CD14-positive monocyte (primary cell): Measurements from ENCODE around the gene ANKLE2. TPM values are rescaled to one million over a fixed set of nuclear protein-coding genes. Genes with fewer than 3 reads are reported as not detected.
A peak's percentile ranks its signal among the peaks of the same experiment; 100 is the strongest.
"Not testable (repeated sequence)": the region's sequence is repeated elsewhere in the genome, so short reads cannot be mapped to it uniquely, and the experiment has no call there.

Source experiments
- DNase-seq, 3 donors: peaks; one replicate each; pipeline ENCODE4 v3.0.0-alpha.2; 2011 to 2022
- H2AFZ ChIP-seq: 2 replicates; pipeline ENCODE4 v1.6.0; 2012; ENCODE audit warnings: mild to moderate bottlenecking, low read depth, low read length, inconsistent platforms; ENCODE audit not compliant: insufficient read depth, poor library complexity, severe bottlenecking
- H3K27ac ChIP-seq, 2 donors: 1 replicate in 1 of 2; 2 replicates in 1 of 2; pipeline ENCODE4 v1.5.1; 2012 to 2013; ENCODE audit warnings: low read length in 2 of 2, control low read depth in 1 of 2, inconsistent platforms in 1 of 2, low read depth in 1 of 2, mild to moderate bottlenecking in 1 of 2
- H3K27me3 ChIP-seq, 2 donors: one replicate each; pipeline versions ENCODE4 v1.6.0 to v1.6.1; 2011 to 2013; ENCODE audit warnings: low read length in 2 of 2; ENCODE audit not compliant: control insufficient read depth in 2 of 2, insufficient read depth in 2 of 2
- H3K36me3 ChIP-seq, 2 donors: replicated peaks in 1 of 2; 1 replicate in 1 of 2; 2 replicates in 1 of 2; pipeline versions ENCODE4 v1.5.1 to v1.6.1; 2012 to 2013; ENCODE audit warnings: low read length in 2 of 2, control low read depth in 1 of 2, inconsistent platforms in 1 of 2, mild to moderate bottlenecking in 1 of 2; ENCODE audit not compliant: insufficient read depth in 2 of 2, control insufficient read depth in 1 of 2
- H3K4me1 ChIP-seq, 2 donors: 1 replicate in 1 of 2; 2 replicates in 1 of 2; pipeline versions ENCODE4 v1.5.1 to v1.6.1; 2012 to 2013; ENCODE audit warnings: low read length in 2 of 2, control low read depth in 1 of 2, inconsistent platforms in 1 of 2, mild to moderate bottlenecking in 1 of 2, moderate library complexity in 1 of 2; ENCODE audit not compliant: insufficient read depth in 2 of 2, control insufficient read depth in 1 of 2
- H3K4me2 ChIP-seq: replicated peaks from 2 replicates; pipeline ENCODE3; 2012; ENCODE audit warnings: low read length, moderate library complexity, mild to moderate bottlenecking; ENCODE audit not compliant: poor library complexity, severe bottlenecking; ENCODE audit errors: extremely low read depth
- H3K4me3 ChIP-seq, 3 experiments: fragments of 200-600 bp in 1 of 3; sonication (generic) in 1 of 3; replicated peaks in 1 of 3; 1 replicate in 2 of 3; 2 replicates in 1 of 3; pipeline ENCODE4 v1.5.1; 2011 to 2013; ENCODE audit warnings: low read length in 3 of 3, mild to moderate bottlenecking in 3 of 3, control low read depth in 2 of 3, low read depth in 2 of 3, inconsistent platforms in 1 of 3, moderate library complexity in 1 of 3
- H3K79me2 ChIP-seq: 2 replicates; pipeline ENCODE4 v1.6.0; 2012; ENCODE audit warnings: mild to moderate bottlenecking, control low read depth, inconsistent platforms, low read length, moderate library complexity; ENCODE audit not compliant: insufficient read depth
- H3K9ac ChIP-seq: 2 replicates; pipeline ENCODE4 v1.6.0; 2017; ENCODE audit warnings: low read length, mild to moderate bottlenecking; ENCODE audit not compliant: insufficient read depth, poor library complexity, severe bottlenecking
- H3K9me3 ChIP-seq, 2 donors: replicated peaks in 1 of 2; 1 replicate in 1 of 2; 2 replicates in 1 of 2; pipeline versions ENCODE4 v1.5.1 to v1.6.1; 2012 to 2013; ENCODE audit warnings: low read length in 2 of 2, control low read depth in 1 of 2; ENCODE audit not compliant: control insufficient read depth in 1 of 2, insufficient read depth in 1 of 2
- H4K20me1 ChIP-seq: 2 replicates; pipeline ENCODE4 v1.6.0; 2012; ENCODE audit warnings: mild to moderate bottlenecking, low read length, control low read depth, moderate library complexity; ENCODE audit not compliant: insufficient read depth
- H3K27ac Mint-ChIP-seq, 7 donors: one replicate each; pipeline ENCODE4 v1.8.0; 2020; ENCODE audit warnings: mild to moderate bottlenecking in 7 of 7, mixed read lengths in 7 of 7, moderate library complexity in 6 of 7, inconsistent platforms in 2 of 7
- H3K27me3 Mint-ChIP-seq, 3 donors: one replicate each; pipeline ENCODE4 v1.8.0; 2021 to 2022; ENCODE audit warnings: low read depth in 3 of 3, mild to moderate bottlenecking in 3 of 3, mixed read lengths in 3 of 3, moderate library complexity in 3 of 3, inconsistent platforms in 1 of 3
- H3K36me3 Mint-ChIP-seq, 2 donors: one replicate each; pipeline ENCODE4 v1.8.0; 2020; ENCODE audit warnings: mixed read lengths in 2 of 2, inconsistent platforms in 1 of 2, mild to moderate bottlenecking in 1 of 2
- H3K4me1 Mint-ChIP-seq: one replicate; pipeline ENCODE4 v1.8.0; 2020; ENCODE audit warnings: mild to moderate bottlenecking, mixed read lengths
- H3K4me3 Mint-ChIP-seq, 2 donors: one replicate each; pipeline ENCODE4 v1.8.0; 2020; ENCODE audit warnings: mild to moderate bottlenecking in 2 of 2, mixed read lengths in 2 of 2, moderate library complexity in 1 of 2
- H3K9me3 Mint-ChIP-seq, 7 donors: one replicate each; pipeline ENCODE4 v1.8.0; 2020 to 2022; ENCODE audit warnings: mixed read lengths in 7 of 7, mild to moderate bottlenecking in 6 of 7, moderate library complexity in 6 of 7, inconsistent platforms in 2 of 7
- WGBS: methylation state at CpG from one replicate; pipeline ENCODE4 v1.1.5; 2013; ENCODE audit warnings: missing lambda C conversion rate; ENCODE audit not compliant: insufficient coverage; 5-methylcytosine and 5-hydroxymethylcytosine counted together
- intact Hi-C, 2 donors: fragments of 100-400 bp; cut with micrococcal nuclease; formaldehyde crosslinking; loops; one replicate each; pipeline versions ENCODE4 v1.15.0 to v1.15.1; 2023
- polyA plus RNA-seq, 3 donors: library from polyadenylated mRNA; depleted of rRNA in 1 of 3; unstranded in 2 of 3; stranded (reverse) in 1 of 3; fragments of 300-500 nt in 2 of 3; fragments of >200 nt in 1 of 3; fragmentation: Illumina TruSeq in 2 of 3; gene quantifications; 1 replicate in 2 of 3; 2 replicates in 1 of 3; pipeline ENCODE4 v1.2.3, GENCODE V29; 2012 to 2021
- TF ChIP-seq, protein P1 (sequence below): fragments of 200-600 bp; IDR thresholded peaks from one replicate; pipeline ENCODE4 v1.8.0; 2022; ENCODE audit warnings: antibody characterized with exemption, mild to moderate bottlenecking

ANKLE2 gene
- polyA plus RNA-seq, 3 donors = 10.1 to 88.4 (median 15.0) TPM

DNA sequence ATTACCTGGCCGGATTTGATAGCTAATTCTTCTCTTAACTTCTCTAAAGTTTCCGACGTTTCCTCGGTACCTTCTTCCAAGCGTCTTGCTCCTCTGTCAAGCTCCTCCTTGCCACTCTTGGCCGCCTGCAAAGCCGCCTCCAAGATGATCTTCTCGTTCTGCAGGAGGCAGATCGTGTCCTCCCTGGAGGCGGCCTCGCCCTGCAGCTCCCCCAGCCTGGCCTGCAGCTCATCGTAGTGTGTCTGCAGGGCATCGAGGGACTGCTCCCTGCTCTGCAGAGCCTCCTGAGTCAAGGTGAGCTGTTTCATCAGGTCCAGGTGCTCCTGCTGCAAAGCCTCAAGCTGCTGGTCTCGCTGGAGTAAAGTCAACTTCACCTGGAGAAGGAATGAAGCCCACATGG, 34.2 kb upstream of the ANKLE2 start:
- Histone ChIP-seq H3K27ac (no peak overlapping the region), H3K4me1 (no peaks in the 10 kb centered on the region), H3K4me2 (no peak overlapping the region), H3K79me2 (no peaks in the 10 kb centered on the region), H3K4me3 (no peak overlapping the region), H3K36me3 (peaks cover 73 to 92% of the 10 kb centered on the region in 2 donors), H3K27me3 (no peaks in the 10 kb centered on the region), H4K20me1 (no peaks in the 10 kb centered on the region), H3K9me3 (no peaks in the 10 kb centered on the region), H3K9ac (no peak overlapping the region), H2AFZ (no peak overlapping the region)
- Mint-ChIP-seq H3K9me3 (no peaks in the 10 kb centered on the region), H3K4me3 (no peak overlapping the region), H3K36me3 (peaks cover 67 to 88% of the 10 kb centered on the region in 2 donors), H3K4me1 (no peaks in the 10 kb centered on the region), H3K27ac (no peak overlapping the region), H3K27me3 (no peaks in the 10 kb centered on the region)
- DNase-seq = no peak
- WGBS = 97% methylated on average over 14 of the region's 14 CpGs
- TF ChIP-seq, protein P1, sequence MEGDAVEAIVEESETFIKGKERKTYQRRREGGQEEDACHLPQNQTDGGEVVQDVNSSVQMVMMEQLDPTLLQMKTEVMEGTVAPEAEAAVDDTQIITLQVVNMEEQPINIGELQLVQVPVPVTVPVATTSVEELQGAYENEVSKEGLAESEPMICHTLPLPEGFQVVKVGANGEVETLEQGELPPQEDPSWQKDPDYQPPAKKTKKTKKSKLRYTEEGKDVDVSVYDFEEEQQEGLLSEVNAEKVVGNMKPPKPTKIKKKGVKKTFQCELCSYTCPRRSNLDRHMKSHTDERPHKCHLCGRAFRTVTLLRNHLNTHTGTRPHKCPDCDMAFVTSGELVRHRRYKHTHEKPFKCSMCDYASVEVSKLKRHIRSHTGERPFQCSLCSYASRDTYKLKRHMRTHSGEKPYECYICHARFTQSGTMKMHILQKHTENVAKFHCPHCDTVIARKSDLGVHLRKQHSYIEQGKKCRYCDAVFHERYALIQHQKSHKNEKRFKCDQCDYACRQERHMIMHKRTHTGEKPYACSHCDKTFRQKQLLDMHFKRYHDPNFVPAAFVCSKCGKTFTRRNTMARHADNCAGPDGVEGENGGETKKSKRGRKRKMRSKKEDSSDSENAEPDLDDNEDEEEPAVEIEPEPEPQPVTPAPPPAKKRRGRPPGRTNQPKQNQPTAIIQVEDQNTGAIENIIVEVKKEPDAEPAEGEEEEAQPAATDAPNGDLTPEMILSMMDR = no peak
- intact Hi-C loops = no loop called here

DNA sequence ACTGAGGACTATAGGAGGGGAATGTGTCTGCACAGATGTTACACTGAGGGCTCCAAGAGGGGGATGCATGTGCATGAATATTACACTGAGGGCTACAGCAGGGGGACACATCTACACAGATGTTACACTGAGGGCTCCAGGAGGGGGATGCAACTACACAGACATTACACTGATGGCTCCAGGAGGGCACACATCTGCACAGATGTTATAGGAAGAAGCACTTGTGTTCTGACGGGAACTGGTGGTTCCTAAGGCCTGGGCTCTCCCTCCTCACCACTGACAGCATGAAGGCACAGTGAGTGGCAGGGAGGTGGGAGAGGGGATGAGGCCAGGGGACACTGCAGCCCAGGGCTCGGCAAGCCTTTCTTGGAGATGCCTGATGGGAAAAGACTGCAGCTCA, 30.3 kb upstream of the ANKLE2 start:
- H3K27ac Mint-ChIP-seq = peak overlapping the region in 2 of 7 donors; percentile 55 to 57
- H3K4me2 ChIP-seq, intact Hi-C loops, H3K4me1 Mint-ChIP-seq, H3K27me3 ChIP-seq, H4K20me1 ChIP-seq, H3K4me3 ChIP-seq, H3K27ac ChIP-seq, H3K9ac ChIP-seq, H3K9me3 ChIP-seq, H3K79me2 ChIP-seq, H3K4me1 ChIP-seq, H2AFZ ChIP-seq, DNase-seq, H3K4me3 Mint-ChIP-seq, H3K27me3 Mint-ChIP-seq, H3K9me3 Mint-ChIP-seq: not testable (repeated sequence)
- WGBS = 100% methylated on average over 1 of the region's 2 CpGs
- peaks cover 66 to 84% of the 10 kb centered on the region in 2 donors for H3K36me3 Mint-ChIP-seq
- peaks cover 61 to 82% of the 10 kb centered on the region in 2 donors for H3K36me3 ChIP-seq
